Midbrain (tissue), 1 donor: ENCODE results near the gene ABCF1.

Experiments used
- DNase-seq: peaks from one replicate; lab custom pipeline; 2025; lab: John Stamatoyannopoulos, UW

ABCF1 gene

GRCh38 chr6:30557683-30557981 is 13.6 kb upstream of the ABCF1 start:
- DNase-seq: no peak

- DNase-seq: no peak
These were observed 10.3 kb upstream of the ABCF1 start for GRCh38 chr6:30560930-30561329.

- no peak for DNase-seq
These were observed 8.5 kb upstream of the ABCF1 start for GRCh38 chr6:30562470-30563425.

GRCh38 chr6:30564114-30564513 is 7.1 kb upstream of the ABCF1 start:
- no peak for DNase-seq

GRCh38 chr6:30565772-30566171 is 5.5 kb upstream of the ABCF1 start:
- DNase-seq: no peak

- no peak for DNase-seq
These were observed 3.0 kb upstream of the ABCF1 start for GRCh38 chr6:30568245-30568644.

GRCh38 chr6:30570263-30570662 is 979 bp upstream of the ABCF1 start:
- DNase-seq: no peak

GRCh38 chr6:30570740-30571074 is 535 bp upstream of the ABCF1 start:
- DNase-seq: no peak

- no peak for DNase-seq
These were observed 480 bp downstream of the ABCF1 start for GRCh38 chr6:30571762-30572082.

- no peak for DNase-seq
These were observed 906 bp downstream of the ABCF1 start for GRCh38 chr6:30572148-30572547.

- no peak for DNase-seq
These were observed 1.9 kb downstream of the ABCF1 start for GRCh38 chr6:30573113-30573512.

- no peak for DNase-seq
These were observed 6.8 kb downstream of the ABCF1 start for GRCh38 chr6:30578051-30578450.

GRCh38 chr6:30583921-30584320 is 12.7 kb downstream of the ABCF1 start:
- no peak for DNase-seq

GRCh38 chr6:30589754-30590358 is 18.6 kb downstream of the ABCF1 start:
- no peak for DNase-seq

GRCh38 chr6:30590509-30590908 is 19.3 kb downstream of the ABCF1 start:
- no peak for DNase-seq

- no peak for DNase-seq
These were observed 19.8 kb downstream of the ABCF1 start for GRCh38 chr6:30591008-30591407.

GRCh38 chr6:30592287-30592686 is 21.0 kb downstream of the ABCF1 start:
- no peak for DNase-seq

- peak; percentile 75 for DNase-seq
These were observed 26.3 kb downstream of the ABCF1 start for GRCh38 chr6:30597315-30598144.

GRCh38 chr6:30598912-30599624 is 27.8 kb downstream of the ABCF1 start:
- no peak for DNase-seq

GRCh38 chr6:30599625-30600324 is 28.5 kb downstream of the ABCF1 start:
- DNase-seq: no peak

- DNase-seq: no peak
These were observed 29.3 kb downstream of the ABCF1 start for GRCh38 chr6:30600451-30600961.

- DNase-seq: no peak
These were observed 30.2 kb downstream of the ABCF1 start for GRCh38 chr6:30601436-30601814.
